Activated CD4-positive, alpha-beta T cell treated with anti-CD3 and anti-CD28 coated beads, Interleukin-2, Interleukin-4, amounts not matched to agents 100 ng/mL and 50 ng/mL, durations not matched to agents 16 hours and 8 hours (primary cell): ENCODE results near the gene ADGRE3.
A peak's percentile ranks its signal among the peaks of the same experiment; 100 is the strongest.
"Not testable (repeated sequence)": the region's sequence is repeated elsewhere in the genome, so short reads cannot be mapped to it uniquely, and the experiment has no call there.

ENCODE experiments used
- DNase-seq: peaks from one replicate; pipeline ENCODE4 v3.0.0-alpha.2; 2020; ENCODE audit warnings: low spot score

The ADGRE3 gene

GRCh38 chr19:14599548-14600147, 75.0 kb downstream of the ADGRE3 start:
- DNase-seq: no peak

- DNase-seq: no peak
Observed at GRCh38 chr19:14595558-14595957, 79.1 kb downstream of the ADGRE3 start.

GRCh38 chr19:14589433-14589832, 85.2 kb downstream of the ADGRE3 start:
- peak; percentile 60 for DNase-seq

- DNase-seq: peak; percentile 91
Observed at GRCh38 chr19:14585187-14585586, 89.5 kb downstream of the ADGRE3 start.

- not testable (repeated sequence) for DNase-seq
Observed at GRCh38 chr19:14584372-14584771, 90.3 kb downstream of the ADGRE3 start.

- DNase-seq: no peak
Observed at GRCh38 chr19:14582894-14583340, 91.7 kb downstream of the ADGRE3 start, which contains the start of gene CLEC17A. CLEC17A (plus strand) TSS chr19:14583084; CDS start chr19:14583161, 77 bp downstream.

- peak; percentile 15 for DNase-seq
Observed at GRCh38 chr19:14580623-14581237, 93.9 kb downstream of the ADGRE3 start.

GRCh38 chr19:14577885-14578427, 96.7 kb downstream of the ADGRE3 start:
- DNase-seq: no peak

- DNase-seq: no peak
Observed at GRCh38 chr19:14577264-14577663, 97.4 kb downstream of the ADGRE3 start.

- DNase-seq: no peak
Observed at GRCh38 chr19:14576363-14576762, 98.3 kb downstream of the ADGRE3 start.

GRCh38 chr19:14575428-14575980, 99.1 kb downstream of the ADGRE3 start:
- no peak for DNase-seq

GRCh38 chr19:14571695-14572490, 102.8 kb downstream of the ADGRE3 start, which contains the start of gene NDUFB7:
NDUFB7 (minus strand) TSS chr19:14572066; CDS start chr19:14572000, 66 bp downstream.
- DNase-seq: peak; percentile 96

GRCh38 chr19:14570864-14571527, 103.6 kb downstream of the ADGRE3 start:
- DNase-seq: no peak
